HEK293T (cell line): Measurements from ENCODE around the gene CD70.
"Not testable (repeated sequence)": the region's sequence is repeated elsewhere in the genome, so short reads cannot be mapped to it uniquely, and the experiment has no call there.

Source experiments
- ARNT ChIP-seq: fragments of 450-650 bp; IDR thresholded peaks from 2 replicates; pipeline ENCODE4 v1.6.1; 2017; ENCODE audit warnings: mild to moderate bottlenecking
- BHLHE40 ChIP-seq: fragments of 450-650 bp; IDR thresholded peaks from 2 replicates; pipeline ENCODE4 v1.6.1; 2016; ENCODE audit warnings: mild to moderate bottlenecking, moderate library complexity, borderline replicate concordance
- CTBP1 ChIP-seq: fragments of 450-650 bp; IDR thresholded peaks from 2 replicates; pipeline ENCODE4 v1.6.1; 2016; ENCODE audit warnings: borderline replicate concordance
- ELF4 ChIP-seq: fragments of 450-650 bp; IDR thresholded peaks from 2 replicates; pipeline ENCODE4 v1.6.1; 2017; ENCODE audit warnings: antibody characterized with exemption
- FOXA1 ChIP-seq: fragments of 450-650 bp; IDR thresholded peaks from 2 replicates; pipeline ENCODE4 v1.6.1; 2016; ENCODE audit warnings: mild to moderate bottlenecking
- HDGF ChIP-seq: fragments of 450-650 bp; IDR thresholded peaks from 2 replicates; pipeline ENCODE4 v1.6.1; 2017; ENCODE audit warnings: antibody characterized with exemption, borderline replicate concordance
- LEF1 ChIP-seq: fragments of 450-650 bp; IDR thresholded peaks from 2 replicates; pipeline ENCODE4 v1.6.1; 2017; ENCODE audit warnings: mild to moderate bottlenecking, borderline replicate concordance
- NFRKB ChIP-seq: fragments of 450-650 bp; IDR thresholded peaks from 2 replicates; pipeline ENCODE4 v1.6.1; 2016; ENCODE audit warnings: mild to moderate bottlenecking, moderate library complexity
- SP1 ChIP-seq: fragments of 450-650 bp; IDR thresholded peaks from 2 replicates; pipeline ENCODE4 v1.6.1; 2017
- SUZ12 ChIP-seq: fragments of 450-650 bp; IDR thresholded peaks from 2 replicates; pipeline ENCODE4 v1.6.1; 2016; ENCODE audit warnings: mild to moderate bottlenecking
- TARDBP ChIP-seq: fragments of 450-650 bp; IDR thresholded peaks from 2 replicates; pipeline ENCODE4 v1.6.1; 2016

DNA sequence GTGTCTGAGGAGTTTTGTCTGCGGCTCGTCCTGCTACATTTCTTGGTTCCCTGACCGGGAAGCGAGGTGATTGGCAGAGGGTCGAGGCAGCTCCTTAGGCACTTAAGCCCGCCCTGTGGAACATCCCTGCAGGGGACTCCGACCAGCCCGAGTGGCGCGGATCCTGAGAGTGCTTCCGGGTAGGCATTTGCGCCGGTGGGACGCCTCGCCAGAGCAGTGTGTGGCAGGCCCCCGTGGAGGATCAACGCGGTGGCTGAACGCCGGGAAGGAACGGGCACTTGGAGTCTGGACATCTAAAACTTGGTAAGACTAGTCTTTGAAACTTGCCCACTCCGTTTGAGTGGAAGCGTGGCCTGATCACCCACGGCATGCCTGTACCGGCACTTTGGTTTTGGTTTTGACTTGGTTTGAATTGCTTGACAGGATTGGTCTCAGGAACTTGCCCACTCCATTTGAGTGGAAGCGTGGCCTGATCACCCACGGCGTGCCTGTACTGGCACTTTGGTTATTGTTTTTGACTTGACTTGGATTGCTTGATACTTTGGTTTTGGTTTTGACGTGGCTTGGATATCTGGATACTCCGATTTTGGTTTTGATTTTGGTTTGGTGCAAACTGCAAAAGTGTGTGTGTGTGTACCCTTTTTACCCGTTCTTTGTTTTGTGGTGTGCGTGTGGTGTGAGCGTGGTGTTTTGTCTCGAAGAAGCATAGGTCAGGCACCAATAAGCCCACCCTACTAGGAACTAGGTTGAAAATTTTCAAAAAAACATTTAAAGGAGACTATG, 6.7 kb upstream of the CD70 start:
- not testable (repeated sequence) for TF ChIP-seq LEF1, ELF4, SUZ12, FOXA1, NFRKB, SP1, ARNT, BHLHE40, TARDBP, CTBP1, HDGF
